Femur (tissue), 1 donor: ENCODE measurements around the gene KIF26B.
"Not testable (repeated sequence)": the region's sequence is repeated elsewhere in the genome, so short reads cannot be mapped to it uniquely, and the experiment has no call there.

Source experiments
- DNase-seq: peaks from one replicate; pipeline ENCODE4 v3.0.0-alpha.2; 2017

KIF26B gene

GRCh38 chr1:245288796-245289195, 134.0 kb downstream of the KIF26B start:
- DNase-seq, result no peak

- DNase-seq, result no peak
Measured at GRCh38 chr1:245290836-245291235, 136.1 kb downstream of the KIF26B start.

GRCh38 chr1:245291351-245291750, 136.6 kb downstream of the KIF26B start:
- DNase-seq, result no peak

DNA sequence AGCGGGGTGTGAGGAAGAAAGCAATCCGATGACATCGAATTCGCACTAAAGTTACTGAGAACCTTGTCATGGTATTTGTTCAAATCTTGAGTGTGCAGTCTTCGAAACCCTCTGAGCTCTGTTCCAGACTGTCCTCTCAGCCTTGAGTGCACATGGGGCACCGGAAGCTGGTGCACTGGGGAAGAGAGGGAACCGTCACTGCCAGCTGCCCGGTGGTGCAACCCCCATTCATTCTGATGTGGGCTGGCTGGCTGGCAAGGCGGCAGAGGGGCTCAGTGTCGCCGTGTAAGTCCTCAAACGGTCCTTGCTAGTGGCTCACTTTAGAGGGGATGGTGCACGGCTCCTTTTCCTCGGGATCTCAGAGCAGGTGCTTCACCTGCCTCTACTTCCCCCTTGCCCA, 137.4 kb downstream of the KIF26B start:
- DNase-seq, result no peak

GRCh38 chr1:245292553-245292952, 137.8 kb downstream of the KIF26B start:
- DNase-seq, result no peak

DNA sequence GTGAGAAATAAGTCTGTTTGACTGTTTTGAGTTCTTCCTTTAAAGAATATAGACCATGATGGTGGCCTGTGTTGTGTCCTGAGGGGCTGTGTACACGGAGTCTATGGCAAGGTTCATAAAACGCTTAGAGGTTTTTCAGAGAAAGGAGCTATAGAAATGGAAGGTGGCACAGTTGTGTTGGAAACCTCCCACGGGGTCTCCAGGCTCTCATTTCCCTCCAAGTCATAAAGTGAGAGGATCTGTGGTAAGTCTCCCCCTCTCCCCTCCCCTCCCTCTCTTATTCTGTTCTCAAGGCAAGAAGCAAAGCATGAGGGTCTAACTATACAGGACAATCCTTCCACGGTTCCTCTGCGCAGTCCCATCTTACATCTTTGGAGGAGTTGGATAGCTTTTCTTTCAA, 139.2 kb downstream of the KIF26B start:
- DNase-seq, result no peak

DNA sequence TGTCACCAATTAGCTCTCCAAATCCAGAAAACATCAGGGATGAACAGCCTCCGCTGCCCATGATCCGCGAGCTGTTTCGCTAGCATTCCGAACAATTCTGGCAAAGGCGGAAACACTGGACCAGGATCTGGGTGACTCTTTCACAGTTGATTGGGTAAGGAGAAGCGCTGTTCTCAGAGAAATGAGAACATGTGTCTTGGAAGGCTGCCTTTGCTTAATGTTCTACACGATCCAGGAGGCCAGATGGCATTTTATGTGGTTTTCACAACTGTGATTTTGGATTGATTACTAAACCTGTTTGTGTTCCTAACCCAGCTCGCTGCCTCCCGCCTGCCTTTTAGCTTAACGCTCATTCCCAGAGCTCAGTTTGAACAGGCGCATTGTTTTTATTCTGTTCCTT, 144.0 kb downstream of the KIF26B start:
- no peak for DNase-seq

GRCh38 chr1:245301162-245301580, 146.4 kb downstream of the KIF26B start:
- peak; percentile 66 for DNase-seq

GRCh38 chr1:245301921-245302320, 147.1 kb downstream of the KIF26B start:
- no peak for DNase-seq

GRCh38 chr1:245304698-245305097, 149.9 kb downstream of the KIF26B start:
- no peak for DNase-seq

- DNase-seq, result no peak
Measured at GRCh38 chr1:245306020-245306419, 151.2 kb downstream of the KIF26B start.

- DNase-seq, result no peak
Measured at GRCh38 chr1:245306628-245307410, 152.0 kb downstream of the KIF26B start.

- DNase-seq, result peak; percentile 42
Measured at GRCh38 chr1:245310571-245311531, 156.1 kb downstream of the KIF26B start.

DNA sequence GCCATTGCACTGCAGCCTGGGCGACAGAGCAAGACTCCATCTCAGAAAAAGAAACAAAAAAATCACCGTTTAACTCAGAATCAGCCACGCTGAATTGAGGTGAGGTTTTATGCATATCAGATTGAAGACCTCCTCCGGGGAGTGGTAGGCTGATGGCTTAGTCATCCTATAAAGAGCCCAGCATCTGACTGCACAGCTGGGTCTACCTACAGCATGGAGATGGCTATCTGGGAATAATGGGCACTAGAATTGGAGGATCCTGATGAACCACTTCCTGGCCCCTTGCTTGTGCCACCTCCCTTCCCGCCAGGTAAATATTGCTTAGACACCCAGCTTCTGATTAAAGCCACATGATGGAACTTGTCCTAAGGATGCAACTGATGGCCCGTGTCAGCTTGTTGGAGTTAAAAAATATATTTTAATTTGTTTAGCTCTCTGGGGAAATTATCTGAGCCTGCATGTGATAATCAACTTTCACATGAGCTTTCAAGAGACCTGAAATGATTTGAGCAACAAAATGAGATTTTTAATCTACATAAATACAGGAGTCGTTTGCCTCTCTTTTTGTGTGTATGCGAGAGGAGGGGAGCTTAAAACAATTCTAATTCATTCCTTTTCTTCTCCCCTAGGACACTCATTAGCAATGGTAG, 157.2 kb downstream of the KIF26B start:
- no peak for DNase-seq

DNA sequence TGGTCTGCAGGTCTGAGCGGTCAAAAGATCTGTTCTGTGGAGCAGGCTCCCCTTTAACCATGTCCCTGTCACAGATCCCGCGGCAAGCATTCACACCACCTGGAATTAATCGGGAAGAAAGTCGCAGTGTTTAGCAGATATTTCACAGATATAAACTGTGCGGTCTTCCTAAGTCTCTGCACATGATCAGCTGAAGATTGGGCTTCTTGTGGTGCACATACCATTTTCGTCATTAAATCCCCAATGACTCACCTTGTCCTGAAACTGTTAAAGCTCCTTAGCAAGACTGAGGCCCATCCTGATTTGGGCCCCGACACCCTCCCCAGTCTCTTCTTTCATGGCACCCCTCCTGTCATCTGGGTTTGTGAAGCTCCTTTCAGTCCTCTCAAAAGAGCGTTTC, 158.8 kb downstream of the KIF26B start:
- no peak for DNase-seq

GRCh38 chr1:245316784-245317183, 162.0 kb downstream of the KIF26B start:
- DNase-seq, result no peak

- no peak for DNase-seq
Measured at GRCh38 chr1:245317217-245317616, 162.4 kb downstream of the KIF26B start.

DNA sequence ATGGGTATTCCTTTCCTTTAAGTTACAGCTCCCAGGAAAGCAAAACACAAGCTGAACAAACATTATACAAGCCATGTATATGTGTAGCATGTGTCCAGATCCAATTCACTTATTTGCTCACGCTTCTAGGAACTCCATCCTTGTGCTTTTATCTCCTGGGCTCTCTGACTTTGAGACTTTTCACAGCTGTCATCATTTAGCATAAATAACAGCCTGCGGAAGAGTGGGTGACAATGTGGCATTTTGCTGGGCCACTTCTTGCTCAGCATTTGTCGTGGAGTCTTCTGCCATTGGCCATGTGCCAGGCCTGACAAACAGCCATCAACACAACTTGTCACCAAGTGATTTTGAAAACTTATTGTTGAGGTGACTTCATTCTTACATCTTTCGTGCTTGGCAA, 164.3 kb downstream of the KIF26B start:
- DNase-seq, result no peak

DNA sequence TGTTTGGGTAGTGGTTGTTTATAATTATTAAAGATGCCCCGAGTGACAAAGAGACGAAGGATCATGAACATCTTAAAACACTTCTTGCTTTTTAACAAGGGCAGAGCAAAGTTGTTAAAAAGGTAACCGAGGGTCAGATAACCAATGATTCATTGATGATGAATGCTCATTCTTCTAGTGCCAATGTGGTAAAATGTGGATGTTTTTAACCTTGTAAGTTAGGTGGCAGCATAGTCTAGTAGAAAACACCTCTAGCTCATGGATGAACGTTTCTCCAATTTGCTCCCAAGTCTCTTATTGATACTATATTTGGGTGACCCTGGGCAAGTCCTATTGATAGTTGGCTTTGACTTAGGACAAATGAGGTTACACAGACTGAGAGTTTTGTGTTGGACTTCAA, 167.9 kb downstream of the KIF26B start:
- DNase-seq, result no peak

- DNase-seq, result not testable (repeated sequence)
Measured at GRCh38 chr1:245323765-245324164, 169.0 kb downstream of the KIF26B start.

GRCh38 chr1:245325922-245326795, 171.4 kb downstream of the KIF26B start:
- peak; percentile 42 for DNase-seq

- DNase-seq, result no peak
Measured at GRCh38 chr1:245327360-245327759, 172.6 kb downstream of the KIF26B start.
